Central memory CD8-positive, alpha-beta T cell (primary cell): ENCODE data around the gene SMAD4.

Source experiments
- ATAC-seq: fragments of 150-1000 bp; cut with Tn5 transposase; replicated peaks from 2 replicates; pipeline ENCODE4 v1.10.0; 2022; ENCODE audit warnings: mild to moderate bottlenecking, moderate FRiP score, moderate number of reproducible peaks; ENCODE audit not compliant: poor library complexity, severe bottlenecking; ENCODE audit errors: extremely low read depth
- DNase-seq, 2 donors: peaks; one replicate each; pipeline ENCODE4 v3.0.0; 2021; ENCODE audit warnings: low spot score in 2 of 2
- H3K27ac Mint-ChIP-seq: one replicate; pipeline ENCODE4 v1.8.0; 2022; ENCODE audit warnings: low read depth, mild to moderate bottlenecking, moderate library complexity, mixed read lengths
- H3K27me3 Mint-ChIP-seq: one replicate; pipeline ENCODE4 v1.8.0; 2022; ENCODE audit warnings: mixed read lengths
- H3K36me3 Mint-ChIP-seq: one replicate; pipeline ENCODE4 v1.8.0; 2022; ENCODE audit warnings: mild to moderate bottlenecking, moderate library complexity, mixed read lengths; ENCODE audit not compliant: insufficient read depth
- H3K4me1 Mint-ChIP-seq: one replicate; pipeline ENCODE4 v1.8.0; 2022; ENCODE audit warnings: mixed read lengths
- H3K4me3 Mint-ChIP-seq: one replicate; pipeline ENCODE4 v1.8.0; 2022; ENCODE audit warnings: mild to moderate bottlenecking, moderate library complexity, mixed read lengths
- H3K9me3 Mint-ChIP-seq: one replicate; pipeline ENCODE4 v1.8.0; 2022; ENCODE audit warnings: mixed read lengths

The SMAD4 gene

GRCh38 chr18:51127664-51128063, 97.7 kb downstream of the SMAD4 start:
- Mint-ChIP-seq H3K36me3 (no peaks in the 10 kb centered on the region), H3K4me1 (no peaks in the 10 kb centered on the region), H3K27ac (no peak overlapping the region), H3K27me3 (no peaks in the 10 kb centered on the region), H3K4me3 (no peak overlapping the region), H3K9me3 (no peaks in the 10 kb centered on the region)
- ATAC-seq: no peak
- no peak for DNase-seq

GRCh38 chr18:51128533-51128932, 98.5 kb downstream of the SMAD4 start:
- no peak for ATAC-seq
- H3K4me3 Mint-ChIP-seq: no peak overlapping the region
- no peaks in the 10 kb centered on the region for H3K27me3 Mint-ChIP-seq
- no peaks in the 10 kb centered on the region for H3K36me3 Mint-ChIP-seq
- H3K4me1 Mint-ChIP-seq: no peaks in the 10 kb centered on the region
- no peak for DNase-seq
- no peaks in the 10 kb centered on the region for H3K9me3 Mint-ChIP-seq
- H3K27ac Mint-ChIP-seq: no peak overlapping the region

GRCh38 chr18:51132256-51132935, 102.4 kb downstream of the SMAD4 start:
- ATAC-seq (no peak), DNase-seq (no peak)
- Mint-ChIP-seq H3K4me1 (peaks cover 5% of the 10 kb centered on the region), H3K27me3 (no peaks in the 10 kb centered on the region), H3K4me3 (no peak overlapping the region), H3K36me3 (peaks cover 2% of the 10 kb centered on the region), H3K27ac (no peak overlapping the region), H3K9me3 (no peaks in the 10 kb centered on the region)

GRCh38 chr18:51133580-51134160, 103.7 kb downstream of the SMAD4 start:
- ATAC-seq (no peak), DNase-seq (no peak)
- H3K4me3 Mint-ChIP-seq: no peak overlapping the region

More at GRCh38 chr18:51133580-51134160, 103.7 kb downstream of the SMAD4 start:
- Mint-ChIP-seq H3K9me3 (no peaks in the 10 kb centered on the region), H3K36me3 (peaks cover 2% of the 10 kb centered on the region), H3K27me3 (no peaks in the 10 kb centered on the region), H3K27ac (no peak overlapping the region), H3K4me1 (peaks cover 5% of the 10 kb centered on the region)
